Epithelial cell of proximal tubule (primary cell): ENCODE measurements around the gene E2F1. TPM values are rescaled to one million over a fixed set of nuclear protein-coding genes. Genes with fewer than 3 reads are reported as not detected.

ENCODE experiments used
- DNase-seq: peaks from one replicate; pipeline ENCODE4 v3.0.0-alpha.2; 2011; ENCODE audit warnings: low read depth
- H3K4me3 ChIP-seq: 2 replicates; pipeline ENCODE4 v1.5.1; 2011; ENCODE audit warnings: low read depth, mild to moderate bottlenecking, low read length
- total RNA-seq: library from RNA; depleted of rRNA; stranded (reverse); fragments of >200 nt; gene quantifications from 2 replicates; pipeline ENCODE4 v1.2.3, GENCODE V29; 2015
- TF ChIP-seq, protein P1 (sequence below): conservative IDR thresholded peaks from 2 replicates; pipeline ENCODE4 v1.5.1; 2012; ENCODE audit warnings: low read depth, mild to moderate bottlenecking, low read length

The E2F1 gene
- total RNA-seq, 1 donor from 2014 or later = 17.1 TPM

- H3K4me3 ChIP-seq = no peak overlapping the region
- no peak for DNase-seq
- TF ChIP-seq, protein P1, sequence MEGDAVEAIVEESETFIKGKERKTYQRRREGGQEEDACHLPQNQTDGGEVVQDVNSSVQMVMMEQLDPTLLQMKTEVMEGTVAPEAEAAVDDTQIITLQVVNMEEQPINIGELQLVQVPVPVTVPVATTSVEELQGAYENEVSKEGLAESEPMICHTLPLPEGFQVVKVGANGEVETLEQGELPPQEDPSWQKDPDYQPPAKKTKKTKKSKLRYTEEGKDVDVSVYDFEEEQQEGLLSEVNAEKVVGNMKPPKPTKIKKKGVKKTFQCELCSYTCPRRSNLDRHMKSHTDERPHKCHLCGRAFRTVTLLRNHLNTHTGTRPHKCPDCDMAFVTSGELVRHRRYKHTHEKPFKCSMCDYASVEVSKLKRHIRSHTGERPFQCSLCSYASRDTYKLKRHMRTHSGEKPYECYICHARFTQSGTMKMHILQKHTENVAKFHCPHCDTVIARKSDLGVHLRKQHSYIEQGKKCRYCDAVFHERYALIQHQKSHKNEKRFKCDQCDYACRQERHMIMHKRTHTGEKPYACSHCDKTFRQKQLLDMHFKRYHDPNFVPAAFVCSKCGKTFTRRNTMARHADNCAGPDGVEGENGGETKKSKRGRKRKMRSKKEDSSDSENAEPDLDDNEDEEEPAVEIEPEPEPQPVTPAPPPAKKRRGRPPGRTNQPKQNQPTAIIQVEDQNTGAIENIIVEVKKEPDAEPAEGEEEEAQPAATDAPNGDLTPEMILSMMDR = no peak
These were observed 30.0 kb downstream of the E2F1 start for GRCh38 chr20:33656010-33656782.

DNA sequence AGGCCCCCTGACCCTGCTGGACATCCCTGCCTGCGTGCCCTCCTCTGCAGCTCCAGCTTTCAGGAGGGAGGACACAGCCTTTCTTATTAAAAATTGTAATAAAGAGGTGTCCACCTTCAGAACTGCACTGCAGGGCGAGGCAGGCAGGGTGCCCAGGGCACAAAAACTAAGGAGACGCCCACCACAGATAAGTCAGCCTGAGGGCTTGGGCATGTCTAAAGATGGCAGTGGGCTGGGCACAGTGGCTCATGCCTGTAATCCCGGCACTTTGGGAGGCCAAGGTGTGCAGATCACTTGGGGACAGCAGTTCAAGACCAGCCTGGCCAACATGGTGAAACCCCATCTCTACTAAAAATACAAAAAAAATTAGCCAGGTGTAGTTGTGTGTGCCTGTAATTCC, 31.0 kb downstream of the E2F1 start:
- no peak for DNase-seq
- TF ChIP-seq, protein P1 = no peak
- no peak overlapping the region for H3K4me3 ChIP-seq

GRCh38 chr20:33654680-33655161, 31.5 kb downstream of the E2F1 start:
- no peak overlapping the region for H3K4me3 ChIP-seq
- no peak for DNase-seq
- TF ChIP-seq, protein P1 = no peak

DNA sequence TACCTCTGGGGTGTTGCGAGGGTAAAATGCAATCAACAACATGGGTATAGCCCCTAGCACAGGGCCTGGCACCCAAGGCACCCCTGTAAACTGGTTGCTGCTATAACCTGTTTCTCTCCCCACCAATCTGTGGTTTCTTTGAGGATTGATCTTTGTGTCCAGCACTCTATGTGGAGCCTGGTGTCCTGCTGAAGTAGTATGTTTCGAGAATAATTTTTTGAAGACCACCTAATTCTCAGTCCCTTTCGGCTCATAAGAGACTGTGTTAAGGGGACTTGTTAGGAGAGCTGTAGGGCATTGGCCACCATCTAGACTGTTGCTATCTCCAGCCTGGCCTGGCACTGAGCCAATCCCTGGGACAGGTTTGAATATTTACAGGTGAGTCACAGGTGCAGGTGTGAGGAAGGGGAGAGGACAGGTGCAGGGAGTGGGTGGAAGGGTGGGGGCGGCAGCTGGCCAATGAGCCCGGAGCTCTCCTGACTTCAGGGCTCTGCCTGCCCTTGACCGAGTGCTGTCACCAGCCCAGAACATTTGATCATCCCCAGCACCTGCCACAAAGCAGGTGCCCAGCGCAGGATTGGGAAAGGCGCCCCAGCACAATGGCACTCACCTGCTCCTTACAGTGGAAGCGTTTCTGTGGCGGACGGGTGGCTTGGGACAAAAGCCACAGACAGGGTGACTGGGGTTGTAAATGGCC, 32.1 kb downstream of the E2F1 start:
- DNase-seq = no peak
- peak overlapping the region; percentile 30 for H3K4me3 ChIP-seq
- TF ChIP-seq, protein P1 = no peak

GRCh38 chr20:33653218-33653899, 32.8 kb downstream of the E2F1 start:
- peak overlapping the region; percentile 30 for H3K4me3 ChIP-seq
- TF ChIP-seq, protein P1 = peak; percentile 93
- DNase-seq = no peak

DNA sequence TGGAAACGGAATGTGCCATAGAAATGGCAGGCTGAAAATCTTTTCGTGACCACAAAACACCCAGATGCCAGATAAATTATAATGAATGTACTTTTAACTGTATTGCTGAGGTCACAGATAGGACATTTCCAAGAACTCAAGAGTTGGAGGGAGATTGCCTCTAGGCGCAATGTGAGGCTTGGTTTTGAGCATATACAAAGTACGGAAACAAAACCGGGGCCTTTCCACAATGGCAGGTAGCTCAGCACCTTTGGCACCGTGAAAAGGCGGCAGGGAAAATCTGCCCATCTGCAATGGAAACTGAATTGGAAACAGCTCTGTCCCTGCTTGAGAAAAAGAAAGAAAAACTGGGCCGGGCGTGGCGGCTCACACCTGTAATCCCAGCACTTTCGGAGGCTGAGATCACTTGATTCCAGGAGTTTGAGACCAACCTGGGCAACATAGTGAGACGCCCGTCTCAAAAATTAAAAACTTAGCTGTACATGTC, 34.6 kb downstream of the E2F1 start:
- no peak for DNase-seq
- TF ChIP-seq, protein P1 = no peak
- H3K4me3 ChIP-seq = no peak overlapping the region
